Frontal cortex (tissue), 4 donors: ENCODE data around the gene GPR142. TPM values are rescaled to one million over a fixed set of nuclear protein-coding genes. Genes with fewer than 3 reads are reported as not detected.

Source experiments
- DNase-seq, 2 donors: peaks; one replicate each; pipeline ENCODE4 v3.0.0; 2012; ENCODE audit warnings: low spot score in 2 of 2
- FAIRE-seq: peaks from 2 replicates; lab custom pipeline; 2012; peaks lifted over from hg19 to GRCh38; lab: Jason Lieb, UNC
- small RNA-seq: library from RNA; depleted of rRNA; stranded (forward); fragments of <200 nt; gene quantifications from one replicate; pipeline ENCODE3, GENCODE V24; 2014
- total RNA-seq: library from RNA; depleted of rRNA; stranded (reverse); fragments of >200 nt; gene quantifications from one replicate; pipeline ENCODE4 v1.2.3, GENCODE V29; 2014
- donor health status: control.
- donor health status: control.
- donor health status: control.

GPR142 gene
- total RNA-seq, 1 donor from 2014 or later: not detected

DNA sequence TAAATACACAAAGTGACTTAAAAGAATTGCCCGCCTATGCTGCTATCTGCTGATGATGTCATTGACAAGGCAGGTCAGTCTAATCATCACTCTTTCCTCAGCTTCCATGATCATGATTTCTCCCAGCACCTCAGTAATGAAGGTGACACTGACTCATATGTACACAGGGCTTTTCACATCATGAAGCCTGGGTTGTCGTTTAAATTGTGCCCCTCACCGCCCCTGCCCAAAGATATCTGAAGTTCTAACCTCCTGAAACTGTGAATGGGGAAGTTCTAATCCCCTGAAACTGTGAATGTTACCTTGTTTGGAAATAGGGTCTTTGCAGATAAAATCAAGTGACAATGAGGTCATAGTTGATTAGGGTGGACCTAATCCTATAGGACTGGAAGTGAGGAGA lies 47.2 kb downstream of the GPR142 start:
- DNase-seq: no peak
- no peak for FAIRE-seq

DNA sequence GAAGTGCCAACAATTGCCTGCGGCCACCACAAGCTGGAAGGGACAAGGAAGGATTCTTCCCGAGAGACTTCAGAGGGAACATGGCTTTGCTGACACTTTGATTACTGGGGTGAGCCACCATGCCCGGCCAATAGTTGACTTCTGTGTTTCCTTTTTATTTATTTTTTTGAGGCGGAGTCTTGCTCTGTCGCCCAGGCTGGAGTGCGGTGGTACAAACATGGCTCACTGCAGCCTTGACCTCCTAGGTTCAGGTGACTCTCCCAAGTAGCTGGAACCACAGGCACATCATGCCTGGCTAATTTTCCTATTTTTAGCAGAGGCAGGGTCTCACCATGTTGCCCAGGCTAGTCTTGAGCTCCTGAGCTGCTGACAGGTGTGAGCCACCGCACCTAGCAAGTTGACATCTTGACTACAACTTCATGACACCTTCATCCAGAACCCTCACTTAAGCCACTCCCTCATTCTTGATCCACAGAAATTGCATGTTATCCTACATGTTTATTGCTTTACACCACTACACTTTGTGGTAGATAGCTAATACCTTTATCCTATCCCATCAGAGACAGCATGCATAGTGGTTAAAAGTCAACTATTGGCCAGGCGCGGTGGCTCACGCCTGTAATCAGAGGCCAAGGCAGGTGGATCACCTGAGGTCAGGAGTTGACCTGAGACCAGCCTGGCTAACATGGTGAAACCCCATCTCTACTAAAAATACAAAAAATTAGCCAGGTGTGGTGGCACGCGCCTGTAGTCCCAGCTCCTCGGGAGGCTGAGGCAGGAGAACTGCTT lies 48.5 kb downstream of the GPR142 start:
- no peak for DNase-seq
- no peak for FAIRE-seq

DNA sequence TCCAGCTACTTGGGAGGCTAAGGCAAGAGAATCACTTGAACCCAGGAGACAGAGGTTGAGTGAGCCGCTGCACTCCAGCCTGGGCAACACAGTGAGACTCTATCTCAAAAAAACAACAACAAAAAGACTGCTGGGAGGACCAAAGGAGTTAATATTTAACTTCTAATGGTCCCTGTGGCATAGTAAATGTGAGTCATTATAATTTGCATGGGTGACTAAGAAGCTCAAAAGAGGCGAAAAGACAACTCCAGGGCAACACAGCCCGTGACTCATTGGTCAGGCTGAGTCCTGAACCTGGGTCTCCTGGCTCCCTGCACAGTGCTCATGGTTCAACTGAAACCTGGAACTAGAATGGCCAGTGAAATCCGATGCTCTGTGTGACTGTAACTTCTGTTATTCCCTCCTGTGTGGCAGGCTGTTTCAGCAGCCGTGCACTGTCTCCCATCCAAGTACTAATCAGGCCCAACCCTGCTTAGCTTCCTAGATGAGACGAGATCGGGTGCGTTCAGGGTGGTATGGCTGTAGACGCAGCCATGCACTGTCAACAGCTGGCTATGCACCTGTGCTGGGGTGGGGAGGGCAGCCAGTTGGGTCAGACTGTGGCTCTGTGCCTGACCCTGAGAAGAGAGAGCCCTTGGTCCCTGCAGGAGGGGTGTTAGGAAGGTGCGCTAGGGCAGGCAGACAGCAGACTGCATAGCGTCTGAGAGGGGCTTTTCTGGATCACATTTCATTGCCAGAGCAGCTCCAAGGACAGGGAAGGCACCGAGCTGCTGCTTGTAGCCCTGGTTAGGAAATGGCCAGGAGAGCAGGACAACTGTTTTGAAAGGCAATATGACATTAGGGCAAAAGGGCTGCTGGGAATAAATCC lies 50.1 kb downstream of the GPR142 start:
- no peak for FAIRE-seq
- DNase-seq: no peak

DNA sequence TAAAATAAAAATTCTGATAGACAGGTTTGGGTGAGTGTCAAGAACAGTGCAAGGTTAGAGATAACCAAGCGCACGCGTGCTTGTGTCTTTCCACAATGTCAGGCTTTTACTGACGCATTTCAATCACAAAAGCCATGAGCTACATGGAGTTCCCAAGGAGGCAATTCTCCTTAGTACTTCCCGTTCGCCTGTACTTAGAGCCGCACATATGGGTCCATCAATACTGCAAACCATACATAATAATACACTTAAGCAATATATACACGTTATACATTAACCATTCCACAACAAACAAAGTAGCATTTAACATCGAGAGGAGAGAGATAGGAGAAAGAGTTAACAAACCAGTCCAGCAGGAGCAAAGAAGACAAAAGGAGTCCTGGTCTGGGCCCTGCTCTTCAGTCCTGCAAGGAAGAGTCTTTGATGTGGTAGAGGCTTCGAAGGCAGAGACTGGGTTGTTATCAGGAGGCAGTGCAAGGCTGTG lies 52.7 kb downstream of the GPR142 start:
- FAIRE-seq: no peak
- DNase-seq: no peak

Small RNA genes within 50 kb of the gene (small RNA-seq; reads per million reads assigned to genes)
- gene RNA5SP448: not detected

Other genes starting within 250 kb of the GPR142 start
- 2,904 TPM for gene RPL38, start 163.8 kb upstream of the GPR142 start, total RNA-seq
- gene TTYH2, start 153.9 kb upstream of the GPR142 start, total RNA-seq: 14.7 TPM
- gene DNAI2, start 93.3 kb upstream of the GPR142 start, total RNA-seq: not detected
- not detected for gene KIF19, start 41.3 kb upstream of the GPR142 start, total RNA-seq
- 5.3 TPM for gene BTBD17, start 5.6 kb upstream of the GPR142 start, total RNA-seq
- 5.3 TPM for gene GPRC5C, start 64.6 kb downstream of the GPR142 start, total RNA-seq
- 2.4 TPM for gene CD300A, start 99.1 kb downstream of the GPR142 start, total RNA-seq
- gene CD300LB, start 164.0 kb downstream of the GPR142 start, total RNA-seq: not detected
- gene CD300C, start 178.6 kb downstream of the GPR142 start, total RNA-seq: not detected
- gene CD300H, start 200.0 kb downstream of the GPR142 start, total RNA-seq: not detected
- not detected for gene CD300LD, start 224.8 kb downstream of the GPR142 start, total RNA-seq